ENCODE results near the gene MAD1L1.

DNA sequence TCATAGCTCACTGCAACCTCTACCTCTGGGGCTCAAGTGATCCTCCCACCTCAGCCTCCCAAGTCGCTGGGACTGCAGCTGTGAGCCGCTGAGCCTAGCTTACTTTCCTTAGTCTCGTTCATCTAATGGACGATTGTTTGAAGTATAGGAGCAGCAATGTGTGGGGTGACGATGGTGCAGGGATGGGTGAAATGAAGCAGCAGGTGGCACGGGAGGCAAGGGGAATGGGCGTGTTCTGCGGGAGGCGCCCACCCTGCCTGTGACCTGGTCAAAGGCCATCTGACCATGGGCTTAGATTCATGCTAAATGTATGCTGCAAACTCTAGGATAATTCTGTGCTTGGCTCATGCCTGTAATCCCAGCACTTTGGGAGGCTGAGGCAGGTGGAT, 210.7 kb downstream of the MAD1L1 start:
- TF ChIP-seq, protein P1, sequence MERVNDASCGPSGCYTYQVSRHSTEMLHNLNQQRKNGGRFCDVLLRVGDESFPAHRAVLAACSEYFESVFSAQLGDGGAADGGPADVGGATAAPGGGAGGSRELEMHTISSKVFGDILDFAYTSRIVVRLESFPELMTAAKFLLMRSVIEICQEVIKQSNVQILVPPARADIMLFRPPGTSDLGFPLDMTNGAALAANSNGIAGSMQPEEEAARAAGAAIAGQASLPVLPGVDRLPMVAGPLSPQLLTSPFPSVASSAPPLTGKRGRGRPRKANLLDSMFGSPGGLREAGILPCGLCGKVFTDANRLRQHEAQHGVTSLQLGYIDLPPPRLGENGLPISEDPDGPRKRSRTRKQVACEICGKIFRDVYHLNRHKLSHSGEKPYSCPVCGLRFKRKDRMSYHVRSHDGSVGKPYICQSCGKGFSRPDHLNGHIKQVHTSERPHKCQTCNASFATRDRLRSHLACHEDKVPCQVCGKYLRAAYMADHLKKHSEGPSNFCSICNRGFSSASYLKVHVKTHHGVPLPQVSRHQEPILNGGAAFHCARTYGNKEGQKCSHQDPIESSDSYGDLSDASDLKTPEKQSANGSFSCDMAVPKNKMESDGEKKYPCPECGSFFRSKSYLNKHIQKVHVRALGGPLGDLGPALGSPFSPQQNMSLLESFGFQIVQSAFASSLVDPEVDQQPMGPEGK (CRISPR knock-in tag; IDR thresholded peaks at IDR 0.05; ENCODE audit: borderline replicate concordance), result no peak
- TF ChIP-seq, protein P2, sequence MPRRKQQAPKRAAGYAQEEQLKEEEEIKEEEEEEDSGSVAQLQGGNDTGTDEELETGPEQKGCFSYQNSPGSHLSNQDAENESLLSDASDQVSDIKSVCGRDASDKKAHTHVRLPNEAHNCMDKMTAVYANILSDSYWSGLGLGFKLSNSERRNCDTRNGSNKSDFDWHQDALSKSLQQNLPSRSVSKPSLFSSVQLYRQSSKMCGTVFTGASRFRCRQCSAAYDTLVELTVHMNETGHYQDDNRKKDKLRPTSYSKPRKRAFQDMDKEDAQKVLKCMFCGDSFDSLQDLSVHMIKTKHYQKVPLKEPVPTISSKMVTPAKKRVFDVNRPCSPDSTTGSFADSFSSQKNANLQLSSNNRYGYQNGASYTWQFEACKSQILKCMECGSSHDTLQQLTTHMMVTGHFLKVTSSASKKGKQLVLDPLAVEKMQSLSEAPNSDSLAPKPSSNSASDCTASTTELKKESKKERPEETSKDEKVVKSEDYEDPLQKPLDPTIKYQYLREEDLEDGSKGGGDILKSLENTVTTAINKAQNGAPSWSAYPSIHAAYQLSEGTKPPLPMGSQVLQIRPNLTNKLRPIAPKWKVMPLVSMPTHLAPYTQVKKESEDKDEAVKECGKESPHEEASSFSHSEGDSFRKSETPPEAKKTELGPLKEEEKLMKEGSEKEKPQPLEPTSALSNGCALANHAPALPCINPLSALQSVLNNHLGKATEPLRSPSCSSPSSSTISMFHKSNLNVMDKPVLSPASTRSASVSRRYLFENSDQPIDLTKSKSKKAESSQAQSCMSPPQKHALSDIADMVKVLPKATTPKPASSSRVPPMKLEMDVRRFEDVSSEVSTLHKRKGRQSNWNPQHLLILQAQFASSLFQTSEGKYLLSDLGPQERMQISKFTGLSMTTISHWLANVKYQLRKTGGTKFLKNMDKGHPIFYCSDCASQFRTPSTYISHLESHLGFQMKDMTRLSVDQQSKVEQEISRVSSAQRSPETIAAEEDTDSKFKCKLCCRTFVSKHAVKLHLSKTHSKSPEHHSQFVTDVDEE (CRISPR knock-in tag; IDR thresholded peaks at IDR 0.05), result no peak
- TF ChIP-seq SNAI2 (CRISPR knock-in tag; IDR thresholded peaks at IDR 0.05) (no peak), BACH2 (CRISPR knock-in tag; IDR thresholded peaks at IDR 0.05; ENCODE audit: borderline replicate concordance) (no peak), ZFP3 (CRISPR knock-in tag; IDR thresholded peaks at IDR 0.05) (no peak), ZC3H10 (CRISPR knock-in tag; IDR thresholded peaks at IDR 0.05) (no peak), TOX (CRISPR knock-in tag; IDR thresholded peaks at IDR 0.05; ENCODE audit: borderline replicate concordance) (no peak), ZNF8 (CRISPR knock-in tag; IDR thresholded peaks at IDR 0.05) (no peak)
- TF ChIP-seq, protein P3, sequence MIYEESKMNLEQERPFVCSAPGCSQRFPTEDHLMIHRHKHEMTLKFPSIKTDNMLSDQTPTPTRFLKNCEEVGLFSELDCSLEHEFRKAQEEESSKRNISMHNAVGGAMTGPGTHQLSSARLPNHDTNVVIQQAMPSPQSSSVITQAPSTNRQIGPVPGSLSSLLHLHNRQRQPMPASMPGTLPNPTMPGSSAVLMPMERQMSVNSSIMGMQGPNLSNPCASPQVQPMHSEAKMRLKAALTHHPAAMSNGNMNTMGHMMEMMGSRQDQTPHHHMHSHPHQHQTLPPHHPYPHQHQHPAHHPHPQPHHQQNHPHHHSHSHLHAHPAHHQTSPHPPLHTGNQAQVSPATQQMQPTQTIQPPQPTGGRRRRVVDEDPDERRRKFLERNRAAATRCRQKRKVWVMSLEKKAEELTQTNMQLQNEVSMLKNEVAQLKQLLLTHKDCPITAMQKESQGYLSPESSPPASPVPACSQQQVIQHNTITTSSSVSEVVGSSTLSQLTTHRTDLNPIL (CRISPR knock-in tag; IDR thresholded peaks at IDR 0.05; ENCODE audit: low read depth), result no peak

All from SK-N-SH treated with all-trans-retinoic acid at 6 μM for 48 hours (cell line).